Smooth muscle cell (in vitro differentiated cells): ENCODE data around the gene PICALM. TPM values are rescaled to one million over a fixed set of nuclear protein-coding genes. Genes with fewer than 3 reads are reported as not detected.
"Not testable (repeated sequence)": the region's sequence is repeated elsewhere in the genome, so short reads cannot be mapped to it uniquely, and the experiment has no call there.

Source experiments
- DNase-seq: peaks from one replicate; lab custom pipeline; 2025; ENCODE audit not compliant: unreplicated experiment; lab: John Stamatoyannopoulos, UW
- H2AFZ ChIP-seq: fragments of 200-600 bp; sonication (generic); 2 replicates; pipeline ENCODE4 v1.6.0; 2016; ENCODE audit warnings: antibody characterized with exemption, low read depth, mild to moderate bottlenecking
- H3F3A ChIP-seq: fragments of 200-600 bp; sonication (generic); 2 replicates; pipeline ENCODE4 v1.6.0; 2017; ENCODE audit warnings: antibody characterized with exemption, low read depth
- H3K27ac ChIP-seq: fragments of 200-600 bp; sonication (generic); 2 replicates; pipeline ENCODE4 v1.5.1; 2016; ENCODE audit warnings: low read depth, mild to moderate bottlenecking
- H3K27me3 ChIP-seq: fragments of 200-600 bp; sonication (generic); 2 replicates; pipeline ENCODE4 v1.6.1; 2016; ENCODE audit warnings: low read depth, mild to moderate bottlenecking
- H3K36me3 ChIP-seq: fragments of 200-600 bp; sonication (generic); 2 replicates; pipeline ENCODE4 v1.5.1; 2016; ENCODE audit warnings: low read depth
- H3K4me1 ChIP-seq: fragments of 200-600 bp; sonication (generic); 2 replicates; pipeline ENCODE4 v1.5.1; 2016; ENCODE audit warnings: low read depth
- H3K4me2 ChIP-seq: fragments of 200-600 bp; sonication (generic); 2 replicates; pipeline ENCODE4 v1.6.0; 2016; ENCODE audit warnings: mild to moderate bottlenecking
- H3K4me3 ChIP-seq: fragments of 200-600 bp; sonication (generic); 2 replicates; pipeline ENCODE4 v1.5.1; 2016; ENCODE audit warnings: mild to moderate bottlenecking
- H3K79me2 ChIP-seq: fragments of 200-600 bp; sonication (generic); 2 replicates; pipeline ENCODE4 v1.6.0; 2016; ENCODE audit warnings: low read depth, mild to moderate bottlenecking
- H3K9ac ChIP-seq: fragments of 200-600 bp; sonication (generic); 2 replicates; pipeline ENCODE4 v1.6.0; 2016; ENCODE audit warnings: low read depth
- H3K9me3 ChIP-seq: fragments of 200-600 bp; sonication (generic); replicated peaks from 2 replicates; pipeline ENCODE4 v1.5.1; 2016; ENCODE audit warnings: low read depth
- H4K20me1 ChIP-seq: fragments of 200-600 bp; sonication (generic); 2 replicates; pipeline ENCODE4 v1.6.0; 2016; ENCODE audit warnings: low read depth
- WGBS: methylation state at CpG from one replicate; pipeline ENCODE4 v1.1.7; 2016; ENCODE audit warnings: low lambda C conversion rate; 5-methylcytosine and 5-hydroxymethylcytosine counted together
- polyA plus RNA-seq: library from polyadenylated mRNA; unstranded; fragments of >200 nt; fragmentation: Nextera tagmentation; extraction: Ambion mirVana; gene quantifications from 2 replicates; pipeline ENCODE4 v1.2.1, GENCODE V29; 2016
- total RNA-seq: library from RNA; depleted of rRNA; stranded (reverse); fragments of >200 nt; gene quantifications from 2 replicates; pipeline ENCODE4 v1.2.3, GENCODE V29; 2014
- TF ChIP-seq, protein P1 (sequence below): fragments of 200-600 bp; sonication (generic); IDR thresholded peaks from 2 replicates; pipeline ENCODE4 v1.5.1; 2017; ENCODE audit warnings: borderline replicate concordance, mild to moderate bottlenecking, antibody characterized with exemption; ENCODE audit not compliant: insufficient read depth, poor library complexity, severe bottlenecking

Gene PICALM
- total and polyA plus RNA-seq, 2 experiments from 2014 or later: 72.9 to 420 TPM

GRCh38 chr11:86097980-86098379 lies 29.1 kb upstream of the PICALM start:
- TF ChIP-seq, protein P1, sequence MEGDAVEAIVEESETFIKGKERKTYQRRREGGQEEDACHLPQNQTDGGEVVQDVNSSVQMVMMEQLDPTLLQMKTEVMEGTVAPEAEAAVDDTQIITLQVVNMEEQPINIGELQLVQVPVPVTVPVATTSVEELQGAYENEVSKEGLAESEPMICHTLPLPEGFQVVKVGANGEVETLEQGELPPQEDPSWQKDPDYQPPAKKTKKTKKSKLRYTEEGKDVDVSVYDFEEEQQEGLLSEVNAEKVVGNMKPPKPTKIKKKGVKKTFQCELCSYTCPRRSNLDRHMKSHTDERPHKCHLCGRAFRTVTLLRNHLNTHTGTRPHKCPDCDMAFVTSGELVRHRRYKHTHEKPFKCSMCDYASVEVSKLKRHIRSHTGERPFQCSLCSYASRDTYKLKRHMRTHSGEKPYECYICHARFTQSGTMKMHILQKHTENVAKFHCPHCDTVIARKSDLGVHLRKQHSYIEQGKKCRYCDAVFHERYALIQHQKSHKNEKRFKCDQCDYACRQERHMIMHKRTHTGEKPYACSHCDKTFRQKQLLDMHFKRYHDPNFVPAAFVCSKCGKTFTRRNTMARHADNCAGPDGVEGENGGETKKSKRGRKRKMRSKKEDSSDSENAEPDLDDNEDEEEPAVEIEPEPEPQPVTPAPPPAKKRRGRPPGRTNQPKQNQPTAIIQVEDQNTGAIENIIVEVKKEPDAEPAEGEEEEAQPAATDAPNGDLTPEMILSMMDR: no peak
- DNase-seq: no peak
- Histone ChIP-seq H3K4me2 (no peak overlapping the region), H3K36me3 (no peaks in the 10 kb centered on the region), H3K9ac (no peak overlapping the region), H3K27me3 (no peaks in the 10 kb centered on the region), H3K4me1 (no peaks in the 10 kb centered on the region), H3K27ac (no peak overlapping the region), H3F3A (no peaks in the 10 kb centered on the region), H2AFZ (no peak overlapping the region), H3K4me3 (no peak overlapping the region), H4K20me1 (no peaks in the 10 kb centered on the region), H3K79me2 (no peaks in the 10 kb centered on the region), H3K9me3 (no peaks in the 10 kb centered on the region)
- 100% methylated on average over 1 of the region's 1 CpG for WGBS

DNA sequence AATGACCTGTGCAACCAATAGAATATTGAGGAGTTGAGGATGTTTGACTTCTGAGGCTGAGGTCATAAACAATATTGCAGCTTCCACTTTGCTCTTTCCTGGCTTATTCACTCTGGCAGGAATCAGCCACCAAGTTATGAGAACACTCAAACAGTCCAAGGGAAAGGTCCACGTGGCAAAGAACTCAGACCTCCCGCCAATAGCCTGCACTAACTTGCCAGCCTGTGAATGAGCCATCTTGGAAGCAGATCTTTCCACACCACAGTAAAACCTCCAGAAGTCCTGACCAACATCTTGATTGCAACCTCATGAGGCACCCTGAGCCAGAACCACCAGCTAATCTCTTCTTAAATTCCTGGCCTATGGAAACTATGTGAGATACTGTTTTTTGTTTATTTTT lies 22.7 kb upstream of the PICALM start:
- H3K4me1 ChIP-seq: no peaks in the 10 kb centered on the region
- no peak overlapping the region for H2AFZ ChIP-seq

DNA sequence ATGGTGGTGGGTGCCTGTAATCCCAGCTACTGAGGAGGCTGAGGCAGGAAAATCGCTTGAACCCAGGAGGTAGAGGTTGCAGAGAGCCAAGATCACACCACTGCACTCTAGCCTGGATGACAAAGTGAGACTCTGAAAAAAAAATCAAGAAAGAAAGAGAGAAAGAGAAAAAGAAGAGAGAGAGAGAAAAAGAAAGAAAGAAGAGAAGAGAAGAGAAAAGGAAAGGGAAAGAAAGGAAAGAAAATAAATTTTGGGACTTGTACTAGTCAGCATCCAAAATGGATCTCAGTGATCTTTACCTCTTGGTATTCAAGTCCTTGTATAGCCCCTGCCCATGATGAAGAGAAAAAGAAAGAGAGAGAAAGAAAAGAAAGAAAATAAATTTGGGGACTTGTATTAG lies 22.2 kb upstream of the PICALM start:
- DNase-seq: no peak
- Histone ChIP-seq H3K9me3 (no peaks in the 10 kb centered on the region), H4K20me1 (no peaks in the 10 kb centered on the region), H3K27me3 (no peaks in the 10 kb centered on the region), H3K4me1 (no peaks in the 10 kb centered on the region), H3K4me2 (peak overlapping the region; percentile 39), H3K4me3 (no peak overlapping the region), H3K36me3 (no peaks in the 10 kb centered on the region), H2AFZ (no peak overlapping the region), H3K27ac (peak overlapping the region; percentile 59), H3K79me2 (no peaks in the 10 kb centered on the region), H3F3A (no peaks in the 10 kb centered on the region), H3K9ac (no peak overlapping the region)
- TF ChIP-seq, protein P1: no peak
- WGBS: 85% methylated on average over 1 of the region's 1 CpG

More for the DNA sequence above, 22.7 kb upstream of the PICALM start:
- peak overlapping the region; percentile 39 for H3K4me2 ChIP-seq
- no peaks in the 10 kb centered on the region for H3K27me3 ChIP-seq
- 17% methylated on average over 2 of the region's 2 CpGs for WGBS
- H4K20me1 ChIP-seq: no peaks in the 10 kb centered on the region
- DNase-seq: no peak
- H3K9ac ChIP-seq: no peak overlapping the region
- no peaks in the 10 kb centered on the region for H3K36me3 ChIP-seq
- H3K79me2 ChIP-seq: no peaks in the 10 kb centered on the region
- H3K27ac ChIP-seq: peak overlapping the region; percentile 59
- no peaks in the 10 kb centered on the region for H3F3A ChIP-seq
- TF ChIP-seq, protein P1: no peak
- no peaks in the 10 kb centered on the region for H3K9me3 ChIP-seq
- H3K4me3 ChIP-seq: no peak overlapping the region

DNA sequence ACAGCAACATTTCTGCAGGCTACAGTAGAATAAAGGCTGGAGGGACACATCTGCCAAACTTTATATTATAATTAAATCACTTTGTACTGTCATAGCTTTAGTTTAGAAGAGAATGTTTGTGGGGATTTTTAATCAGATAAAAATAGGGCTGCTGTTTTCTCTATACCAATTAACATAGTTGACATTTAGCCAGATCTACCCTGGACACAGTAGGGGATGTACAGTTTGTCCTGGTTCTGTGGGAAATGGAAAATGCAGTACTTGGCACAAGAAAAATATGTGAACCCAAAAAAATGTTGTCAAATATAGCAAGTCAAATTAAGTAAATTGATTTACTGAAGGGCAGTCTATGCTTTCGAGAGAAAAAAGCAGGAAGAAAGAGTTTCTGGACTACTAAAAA lies 20.8 kb upstream of the PICALM start:
- Histone ChIP-seq H3K36me3 (no peaks in the 10 kb centered on the region), H3F3A (no peaks in the 10 kb centered on the region), H3K4me1 (no peaks in the 10 kb centered on the region), H3K27ac (peak overlapping the region; percentile 20), H4K20me1 (no peaks in the 10 kb centered on the region), H3K4me3 (no peak overlapping the region), H3K9me3 (no peaks in the 10 kb centered on the region), H3K79me2 (no peaks in the 10 kb centered on the region), H2AFZ (no peak overlapping the region), H3K9ac (no peak overlapping the region), H3K27me3 (no peaks in the 10 kb centered on the region), H3K4me2 (peak overlapping the region; percentile 8)
- no peak for DNase-seq
- 90% methylated on average over 1 of the region's 1 CpG for WGBS
- TF ChIP-seq, protein P1: no peak

- H3F3A ChIP-seq, H3K36me3 ChIP-seq, H3K9me3 ChIP-seq, H3K4me1 ChIP-seq, DNase-seq, H3K27me3 ChIP-seq, H3K4me3 ChIP-seq, H3K27ac ChIP-seq, H3K9ac ChIP-seq, H4K20me1 ChIP-seq, H3K79me2 ChIP-seq, H3K4me2 ChIP-seq, H2AFZ ChIP-seq: not testable (repeated sequence)
- WGBS: 96% methylated on average over 2 of the region's 2 CpGs
Measured at GRCh38 chr11:86087688-86088087, 18.8 kb upstream of the PICALM start.
